KOPT-K1 (cell line): ENCODE results near the gene DLG2.

Experiments
- H3K27ac ChIP-seq: fragments of 200-600 bp; sonication (generic); 2 replicates; pipeline ENCODE4 v1.5.1; 2016; ENCODE audit warnings: antibody characterized with exemption, mild to moderate bottlenecking, low read depth, low read length; ENCODE audit not compliant: poor library complexity, severe bottlenecking
- H3K36me3 ChIP-seq: fragments of 200-600 bp; sonication (generic); 2 replicates; pipeline ENCODE4 v1.5.1; 2017; ENCODE audit warnings: antibody characterized with exemption, mild to moderate bottlenecking, low read length, moderate library complexity; ENCODE audit not compliant: insufficient read depth
- H3K9me3 ChIP-seq: fragments of 200-600 bp; sonication (generic); 2 replicates; pipeline ENCODE4 v1.5.1; 2017; ENCODE audit warnings: antibody characterized with exemption, low read length, mild to moderate bottlenecking; ENCODE audit not compliant: insufficient read depth, poor library complexity, severe bottlenecking

Gene DLG2

GRCh38 chr11:84536456-84536855 is 1090.7 kb downstream of the DLG2 start:
- Histone ChIP-seq H3K36me3 (no peaks in the 10 kb centered on the region), H3K9me3 (no peaks in the 10 kb centered on the region), H3K27ac (no peak overlapping the region)

GRCh38 chr11:84532364-84532763 is 1094.8 kb downstream of the DLG2 start:
- Histone ChIP-seq H3K27ac (no peak overlapping the region), H3K36me3 (no peaks in the 10 kb centered on the region), H3K9me3 (no peaks in the 10 kb centered on the region)

- no peak overlapping the region for H3K27ac ChIP-seq
- no peaks in the 10 kb centered on the region for H3K9me3 ChIP-seq
- H3K36me3 ChIP-seq: no peaks in the 10 kb centered on the region
These were observed 1100.9 kb downstream of the DLG2 start for GRCh38 chr11:84526250-84526649.

- H3K36me3 ChIP-seq: no peaks in the 10 kb centered on the region
- H3K9me3 ChIP-seq: no peaks in the 10 kb centered on the region
- no peak overlapping the region for H3K27ac ChIP-seq
These were observed 1102.6 kb downstream of the DLG2 start for GRCh38 chr11:84524422-84525051.

GRCh38 chr11:84522331-84522730 is 1104.8 kb downstream of the DLG2 start:
- Histone ChIP-seq H3K27ac (no peak overlapping the region), H3K9me3 (no peaks in the 10 kb centered on the region), H3K36me3 (no peaks in the 10 kb centered on the region)

GRCh38 chr11:84518631-84519183 is 1108.4 kb downstream of the DLG2 start:
- H3K27ac ChIP-seq: no peak overlapping the region
- no peaks in the 10 kb centered on the region for H3K9me3 ChIP-seq
- H3K36me3 ChIP-seq: no peaks in the 10 kb centered on the region

GRCh38 chr11:84514436-84514835 is 1112.7 kb downstream of the DLG2 start:
- Histone ChIP-seq H3K36me3 (no peaks in the 10 kb centered on the region), H3K9me3 (no peaks in the 10 kb centered on the region), H3K27ac (no peak overlapping the region)

GRCh38 chr11:84503503-84503902 is 1123.6 kb downstream of the DLG2 start:
- no peak overlapping the region for H3K27ac ChIP-seq
- no peaks in the 10 kb centered on the region for H3K9me3 ChIP-seq
- H3K36me3 ChIP-seq: no peaks in the 10 kb centered on the region

- Histone ChIP-seq H3K36me3 (no peaks in the 10 kb centered on the region), H3K27ac (no peak overlapping the region), H3K9me3 (no peaks in the 10 kb centered on the region)
These were observed 1125.4 kb downstream of the DLG2 start for GRCh38 chr11:84501750-84502149.

GRCh38 chr11:84497981-84498411 is 1129.1 kb downstream of the DLG2 start:
- Histone ChIP-seq H3K27ac (no peak overlapping the region), H3K9me3 (no peaks in the 10 kb centered on the region), H3K36me3 (no peaks in the 10 kb centered on the region)

GRCh38 chr11:84497181-84497580 is 1130.0 kb downstream of the DLG2 start:
- Histone ChIP-seq H3K9me3 (no peaks in the 10 kb centered on the region), H3K27ac (no peak overlapping the region), H3K36me3 (no peaks in the 10 kb centered on the region)

GRCh38 chr11:84496122-84496521 is 1131.0 kb downstream of the DLG2 start:
- Histone ChIP-seq H3K9me3 (no peaks in the 10 kb centered on the region), H3K36me3 (no peaks in the 10 kb centered on the region), H3K27ac (no peak overlapping the region)

GRCh38 chr11:84480131-84480530 is 1147.0 kb downstream of the DLG2 start:
- Histone ChIP-seq H3K36me3 (no peaks in the 10 kb centered on the region), H3K27ac (no peak overlapping the region), H3K9me3 (no peaks in the 10 kb centered on the region)

GRCh38 chr11:84476581-84476980 is 1150.6 kb downstream of the DLG2 start:
- no peak overlapping the region for H3K27ac ChIP-seq
- no peaks in the 10 kb centered on the region for H3K36me3 ChIP-seq
- H3K9me3 ChIP-seq: no peaks in the 10 kb centered on the region

- Histone ChIP-seq H3K9me3 (no peaks in the 10 kb centered on the region), H3K36me3 (no peaks in the 10 kb centered on the region), H3K27ac (no peak overlapping the region)
These were observed 1155.6 kb downstream of the DLG2 start for GRCh38 chr11:84471501-84471900.

GRCh38 chr11:84468235-84468634 is 1158.9 kb downstream of the DLG2 start:
- Histone ChIP-seq H3K9me3 (no peaks in the 10 kb centered on the region), H3K27ac (no peak overlapping the region)

More at GRCh38 chr11:84468235-84468634, 1158.9 kb downstream of the DLG2 start:
- no peaks in the 10 kb centered on the region for H3K36me3 ChIP-seq
